ENCODE results near the gene PRCC.
A peak's percentile ranks its signal among the peaks of the same experiment; 100 is the strongest.

Gene PRCC

GRCh38 chr1:156844102-156844501 is 76.8 kb downstream of the PRCC start:
- Histone ChIP-seq H3K36me3 (ENCODE audit: insufficient read depth, low read length) (no peaks in the 10 kb centered on the region), H3K9me2 (replicated peaks; ENCODE audit: low read depth, low read length) (no peaks in the 10 kb centered on the region), H3K9me3 (ENCODE audit: insufficient read depth, low read depth, low read length) (no peaks in the 10 kb centered on the region), H3K9ac (ENCODE audit: low read depth, low read length, poor library complexity, severe bottlenecking) (no peak overlapping the region), H3K4me1 (ENCODE audit: insufficient read depth, low read length, poor library complexity, severe bottlenecking) (no peaks in the 10 kb centered on the region), H3K79me2 (ENCODE audit: insufficient read depth, low read length) (no peaks in the 10 kb centered on the region), H3F3A (ENCODE audit: low read depth) (no peaks in the 10 kb centered on the region), H2AFZ (ENCODE audit: low read length) (no peak overlapping the region), H4K20me1 (ENCODE audit: insufficient read depth, low read length, poor library complexity, severe bottlenecking) (no peaks in the 10 kb centered on the region), H3K27me3 (ENCODE audit: insufficient read depth, low read length, poor library complexity, severe bottlenecking) (no peaks in the 10 kb centered on the region), H3K4me3 (ENCODE audit: low read length, poor library complexity, severe bottlenecking) (no peak overlapping the region), H3K4me2 (ENCODE audit: low read depth, low read length, poor library complexity, severe bottlenecking) (no peak overlapping the region)
- no peak for TF ChIP-seq EZH2phosphoT487 (IDR thresholded peaks at IDR 0.05; ENCODE audit: borderline replicate concordance)
- TF ChIP-seq CTCF (conservative IDR thresholded peaks at IDR 0.05; ENCODE audit: low read length): peak; percentile 26; the same call in 1 of the 2 replicates

GRCh38 chr1:156844638-156845037 is 77.3 kb downstream of the PRCC start:
- no peak overlapping the region for H2AFZ ChIP-seq (ENCODE audit: low read length)
- H3K4me3 ChIP-seq (ENCODE audit: low read length, poor library complexity, severe bottlenecking): no peak overlapping the region
- no peaks in the 10 kb centered on the region for H3K4me1 ChIP-seq (ENCODE audit: insufficient read depth, low read length, poor library complexity, severe bottlenecking)
- no peaks in the 10 kb centered on the region for H4K20me1 ChIP-seq (ENCODE audit: insufficient read depth, low read length, poor library complexity, severe bottlenecking)
- H3K9me2 ChIP-seq (replicated peaks; ENCODE audit: low read depth, low read length): no peaks in the 10 kb centered on the region
- H3K27me3 ChIP-seq (ENCODE audit: insufficient read depth, low read length, poor library complexity, severe bottlenecking): no peaks in the 10 kb centered on the region
- no peaks in the 10 kb centered on the region for H3K79me2 ChIP-seq (ENCODE audit: insufficient read depth, low read length)
- TF ChIP-seq EZH2phosphoT487 (IDR thresholded peaks at IDR 0.05; ENCODE audit: borderline replicate concordance) (no peak), CTCF (conservative IDR thresholded peaks at IDR 0.05; ENCODE audit: low read length) (no peak)
- H3K9ac ChIP-seq (ENCODE audit: low read depth, low read length, poor library complexity, severe bottlenecking): no peak overlapping the region
- H3K4me2 ChIP-seq (ENCODE audit: low read depth, low read length, poor library complexity, severe bottlenecking): no peak overlapping the region
- H3K36me3 ChIP-seq (ENCODE audit: insufficient read depth, low read length): no peaks in the 10 kb centered on the region
- H3F3A ChIP-seq (ENCODE audit: low read depth): no peaks in the 10 kb centered on the region
- H3K9me3 ChIP-seq (ENCODE audit: insufficient read depth, low read depth, low read length): no peaks in the 10 kb centered on the region

GRCh38 chr1:156845055-156845952 is 78.0 kb downstream of the PRCC start:
- no peaks in the 10 kb centered on the region for H3K36me3 ChIP-seq (ENCODE audit: insufficient read depth, low read length)
- H3K79me2 ChIP-seq (ENCODE audit: insufficient read depth, low read length): no peaks in the 10 kb centered on the region
- no peak overlapping the region for H3K9ac ChIP-seq (ENCODE audit: low read depth, low read length, poor library complexity, severe bottlenecking)
- no peaks in the 10 kb centered on the region for H4K20me1 ChIP-seq (ENCODE audit: insufficient read depth, low read length, poor library complexity, severe bottlenecking)
- H3F3A ChIP-seq (ENCODE audit: low read depth): no peaks in the 10 kb centered on the region
- H3K4me3 ChIP-seq (ENCODE audit: low read length, poor library complexity, severe bottlenecking): no peak overlapping the region
- H2AFZ ChIP-seq (ENCODE audit: low read length): no peak overlapping the region
- TF ChIP-seq EZH2phosphoT487 (IDR thresholded peaks at IDR 0.05; ENCODE audit: borderline replicate concordance): no peak
- TF ChIP-seq CTCF (conservative IDR thresholded peaks at IDR 0.05; ENCODE audit: low read length): no peak
- no peaks in the 10 kb centered on the region for H3K9me3 ChIP-seq (ENCODE audit: insufficient read depth, low read depth, low read length)
- no peaks in the 10 kb centered on the region for H3K9me2 ChIP-seq (replicated peaks; ENCODE audit: low read depth, low read length)
- no peaks in the 10 kb centered on the region for H3K4me1 ChIP-seq (ENCODE audit: insufficient read depth, low read length, poor library complexity, severe bottlenecking)
- H3K27me3 ChIP-seq (ENCODE audit: insufficient read depth, low read length, poor library complexity, severe bottlenecking): no peaks in the 10 kb centered on the region
- H3K4me2 ChIP-seq (ENCODE audit: low read depth, low read length, poor library complexity, severe bottlenecking): no peak overlapping the region
